GM12878 (cell line): ENCODE measurements around the gene POLA2. TPM values are rescaled to one million over a fixed set of nuclear protein-coding genes. Genes with fewer than 3 reads are reported as not detected.

Experiments
- ETV6 ChIP-seq, 2 experiments: fragments of 450-650 bp in 1 of 2; IDR thresholded peaks in 1 of 2; conservative IDR thresholded peaks in 1 of 2; 2 replicates each; pipeline ENCODE4 v1.6.1; 2014; ENCODE audit warnings: antibody characterized with exemption in 1 of 2, borderline replicate concordance in 1 of 2, low read depth in 1 of 2, mild to moderate bottlenecking in 1 of 2, moderate library complexity in 1 of 2
- NR2C2 ChIP-seq: IDR thresholded peaks from 2 replicates; pipeline ENCODE4 v1.6.1; 2011; ENCODE audit warnings: borderline replicate concordance, low read depth; ENCODE audit not compliant: control insufficient read depth, insufficient read length
- ZNF384 ChIP-seq: IDR thresholded peaks from 2 replicates; pipeline ENCODE4 v1.6.1; 2012; ENCODE audit warnings: low read depth, mild to moderate bottlenecking, low read length, improper control_type of control experiment, borderline replicate concordance
- ZSCAN29 ChIP-seq: fragments of 450-650 bp; IDR thresholded peaks from 2 replicates; pipeline ENCODE4 v1.6.1; 2017; ENCODE audit warnings: mild to moderate bottlenecking, moderate library complexity
- polyA plus RNA-seq, 11 experiments: library from polyadenylated mRNA; depleted of rRNA in 4 of 11; unstranded in 6 of 11; stranded (reverse) in 5 of 11; fragments of >200 nt; fragmentation: Nextera tagmentation in 4 of 11; fragmentation: Illumina TruSeq in 1 of 11; extraction: Ambion mirVana in 4 of 11; extraction: Trizol in 1 of 11; gene quantifications; 1 replicate in 1 of 11; 2 replicates in 10 of 11; pipeline versions ENCODE4 v1.2.1 to v1.2.3, GENCODE V29; 2011 to 2016; ENCODE audit warnings: inconsistent platforms in 2 of 11, missing spikeins in 2 of 11, low read depth in 1 of 11
- total RNA-seq, 4 experiments: library from RNA; depleted of rRNA in 3 of 4; stranded (reverse); fragments of >200 nt in 3 of 4; fragmentation: Illumina TruSeq in 1 of 4; extraction: Trizol in 1 of 4; gene quantifications; 2 replicates each; pipeline versions ENCODE4 v1.2.1 to v1.2.3, GENCODE V29; 2013 to 2021
- TF ChIP-seq, protein P1 (sequence below): fragments of 450-650 bp; IDR thresholded peaks from 2 replicates; pipeline ENCODE4 v1.6.1; 2017; ENCODE audit warnings: mild to moderate bottlenecking, moderate library complexity
- TF ChIP-seq, protein P2 (sequence below): fragments of 450-650 bp; conservative IDR thresholded peaks from 2 replicates; pipeline ENCODE4 v1.6.1; 2017; ENCODE audit warnings: mild to moderate bottlenecking, moderate library complexity

Gene POLA2
- total and polyA plus RNA-seq, 10 of the 15 experiments (the other 5 are each of a cell fraction or from before 2014, with no cell fraction given), result 4.2 to 121 (median 56.2) TPM

DNA sequence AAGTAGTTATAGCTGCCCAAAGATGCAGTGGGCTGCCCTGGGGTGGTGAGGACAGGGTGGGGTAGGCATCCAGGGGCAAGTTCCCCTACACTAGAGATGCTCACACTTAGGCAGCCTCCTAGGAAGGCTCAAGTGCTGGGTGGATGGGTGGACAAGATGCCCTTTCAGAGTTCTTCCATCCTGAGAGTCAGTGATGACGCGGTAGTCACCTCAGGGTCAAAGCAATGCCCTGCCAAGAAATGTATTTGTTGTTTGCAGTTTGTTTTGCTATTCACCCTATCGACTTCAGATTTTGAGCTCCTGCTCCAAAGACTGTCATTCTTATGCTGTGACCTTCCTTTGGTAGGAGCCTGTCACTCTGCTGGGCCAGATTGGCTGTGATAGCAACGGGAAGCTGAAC lies 18.9 kb downstream of the POLA2 start (continued):
- TF ChIP-seq ZNF384 (no peak), ZSCAN29 (no peak), NR2C2 (no peak), ETV6 (conservative IDR thresholded peaks at IDR 0.05 in 1 of 2, IDR thresholded peaks at IDR 0.05 in 1 of 2; ENCODE audit: borderline replicate concordance in 1 of 2, low read depth in 1 of 2) (no peak)
- TF ChIP-seq, protein P1, sequence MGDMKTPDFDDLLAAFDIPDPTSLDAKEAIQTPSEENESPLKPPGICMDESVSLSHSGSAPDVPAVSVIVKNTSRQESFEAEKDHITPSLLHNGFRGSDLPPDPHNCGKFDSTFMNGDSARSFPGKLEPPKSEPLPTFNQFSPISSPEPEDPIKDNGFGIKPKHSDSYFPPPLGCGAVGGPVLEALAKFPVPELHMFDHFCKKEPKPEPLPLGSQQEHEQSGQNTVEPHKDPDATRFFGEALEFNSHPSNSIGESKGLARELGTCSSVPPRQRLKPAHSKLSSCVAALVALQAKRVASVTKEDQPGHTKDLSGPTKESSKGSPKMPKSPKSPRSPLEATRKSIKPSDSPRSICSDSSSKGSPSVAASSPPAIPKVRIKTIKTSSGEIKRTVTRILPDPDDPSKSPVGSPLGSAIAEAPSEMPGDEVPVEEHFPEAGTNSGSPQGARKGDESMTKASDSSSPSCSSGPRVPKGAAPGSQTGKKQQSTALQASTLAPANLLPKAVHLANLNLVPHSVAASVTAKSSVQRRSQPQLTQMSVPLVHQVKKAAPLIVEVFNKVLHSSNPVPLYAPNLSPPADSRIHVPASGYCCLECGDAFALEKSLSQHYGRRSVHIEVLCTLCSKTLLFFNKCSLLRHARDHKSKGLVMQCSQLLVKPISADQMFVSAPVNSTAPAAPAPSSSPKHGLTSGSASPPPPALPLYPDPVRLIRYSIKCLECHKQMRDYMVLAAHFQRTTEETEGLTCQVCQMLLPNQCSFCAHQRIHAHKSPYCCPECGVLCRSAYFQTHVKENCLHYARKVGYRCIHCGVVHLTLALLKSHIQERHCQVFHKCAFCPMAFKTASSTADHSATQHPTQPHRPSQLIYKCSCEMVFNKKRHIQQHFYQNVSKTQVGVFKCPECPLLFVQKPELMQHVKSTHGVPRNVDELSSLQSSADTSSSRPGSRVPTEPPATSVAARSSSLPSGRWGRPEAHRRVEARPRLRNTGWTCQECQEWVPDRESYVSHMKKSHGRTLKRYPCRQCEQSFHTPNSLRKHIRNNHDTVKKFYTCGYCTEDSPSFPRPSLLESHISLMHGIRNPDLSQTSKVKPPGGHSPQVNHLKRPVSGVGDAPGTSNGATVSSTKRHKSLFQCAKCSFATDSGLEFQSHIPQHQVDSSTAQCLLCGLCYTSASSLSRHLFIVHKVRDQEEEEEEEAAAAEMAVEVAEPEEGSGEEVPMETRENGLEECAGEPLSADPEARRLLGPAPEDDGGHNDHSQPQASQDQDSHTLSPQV, result no peak
- TF ChIP-seq, protein P2, sequence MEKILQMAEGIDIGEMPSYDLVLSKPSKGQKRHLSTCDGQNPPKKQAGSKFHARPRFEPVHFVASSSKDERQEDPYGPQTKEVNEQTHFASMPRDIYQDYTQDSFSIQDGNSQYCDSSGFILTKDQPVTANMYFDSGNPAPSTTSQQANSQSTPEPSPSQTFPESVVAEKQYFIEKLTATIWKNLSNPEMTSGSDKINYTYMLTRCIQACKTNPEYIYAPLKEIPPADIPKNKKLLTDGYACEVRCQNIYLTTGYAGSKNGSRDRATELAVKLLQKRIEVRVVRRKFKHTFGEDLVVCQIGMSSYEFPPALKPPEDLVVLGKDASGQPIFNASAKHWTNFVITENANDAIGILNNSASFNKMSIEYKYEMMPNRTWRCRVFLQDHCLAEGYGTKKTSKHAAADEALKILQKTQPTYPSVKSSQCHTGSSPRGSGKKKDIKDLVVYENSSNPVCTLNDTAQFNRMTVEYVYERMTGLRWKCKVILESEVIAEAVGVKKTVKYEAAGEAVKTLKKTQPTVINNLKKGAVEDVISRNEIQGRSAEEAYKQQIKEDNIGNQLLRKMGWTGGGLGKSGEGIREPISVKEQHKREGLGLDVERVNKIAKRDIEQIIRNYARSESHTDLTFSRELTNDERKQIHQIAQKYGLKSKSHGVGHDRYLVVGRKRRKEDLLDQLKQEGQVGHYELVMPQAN, result no peak
